ENCODE data around the gene SEPTIN3. TPM values are rescaled to one million over a fixed set of nuclear protein-coding genes. Genes with fewer than 3 reads are reported as not detected.

SEPTIN3 gene
- polyA plus RNA-seq, 1 donor (not counting 4 experiments of a cell fraction or from before 2014, with no cell fraction given): 0.07 TPM

DNA sequence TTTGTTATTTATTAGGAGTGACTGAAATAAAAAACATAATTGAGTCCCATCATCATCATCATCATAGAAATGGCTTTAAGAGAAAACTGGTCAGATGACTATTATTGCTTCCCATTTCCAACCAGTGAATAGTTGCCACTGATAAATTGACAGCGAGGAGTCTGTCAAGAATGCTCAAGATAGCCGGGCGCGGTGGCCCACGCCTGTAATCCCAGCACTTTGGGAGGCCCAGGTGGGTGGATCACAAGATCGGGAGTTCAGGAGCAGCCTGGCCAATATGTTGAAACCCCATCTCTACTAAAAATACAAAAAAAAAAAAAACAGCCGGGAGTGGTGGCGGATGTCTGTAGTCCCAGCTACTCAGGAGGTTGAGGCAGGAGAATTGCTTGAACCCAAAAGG is 31.2 kb downstream of the SEPTIN3 start:
- no peak for DNase-seq (ENCODE audit: low read depth, low spot score)
- no peaks in the 10 kb centered on the region for H3K9me3 ChIP-seq (ENCODE audit: control insufficient read depth, low read depth, low read length)
- no peaks in the 10 kb centered on the region for H3K9me1 ChIP-seq (ENCODE audit: control insufficient read depth, extremely low read depth, insufficient read depth, low read length)
- H3K9ac ChIP-seq (ENCODE audit: control insufficient read depth, extremely low read depth, insufficient read depth, low read length): no peak overlapping the region
- H3K27ac ChIP-seq (ENCODE audit: control insufficient read depth, insufficient read depth, low read length): no peak overlapping the region
- no peaks in the 10 kb centered on the region for H3K79me2 ChIP-seq (ENCODE audit: control insufficient read depth, insufficient read depth, low read length)
- TF ChIP-seq EZH2 (IDR thresholded peaks at IDR 0.05; ENCODE audit: low read length): no peak
- TF ChIP-seq, protein P1, sequence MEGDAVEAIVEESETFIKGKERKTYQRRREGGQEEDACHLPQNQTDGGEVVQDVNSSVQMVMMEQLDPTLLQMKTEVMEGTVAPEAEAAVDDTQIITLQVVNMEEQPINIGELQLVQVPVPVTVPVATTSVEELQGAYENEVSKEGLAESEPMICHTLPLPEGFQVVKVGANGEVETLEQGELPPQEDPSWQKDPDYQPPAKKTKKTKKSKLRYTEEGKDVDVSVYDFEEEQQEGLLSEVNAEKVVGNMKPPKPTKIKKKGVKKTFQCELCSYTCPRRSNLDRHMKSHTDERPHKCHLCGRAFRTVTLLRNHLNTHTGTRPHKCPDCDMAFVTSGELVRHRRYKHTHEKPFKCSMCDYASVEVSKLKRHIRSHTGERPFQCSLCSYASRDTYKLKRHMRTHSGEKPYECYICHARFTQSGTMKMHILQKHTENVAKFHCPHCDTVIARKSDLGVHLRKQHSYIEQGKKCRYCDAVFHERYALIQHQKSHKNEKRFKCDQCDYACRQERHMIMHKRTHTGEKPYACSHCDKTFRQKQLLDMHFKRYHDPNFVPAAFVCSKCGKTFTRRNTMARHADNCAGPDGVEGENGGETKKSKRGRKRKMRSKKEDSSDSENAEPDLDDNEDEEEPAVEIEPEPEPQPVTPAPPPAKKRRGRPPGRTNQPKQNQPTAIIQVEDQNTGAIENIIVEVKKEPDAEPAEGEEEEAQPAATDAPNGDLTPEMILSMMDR (optimal IDR thresholded peaks at IDR 0.05 in 1 of 3, IDR thresholded peaks at IDR 0.05 in 1 of 3, conservative IDR thresholded peaks at IDR 0.05 in 1 of 3; ENCODE audit: extremely low read depth in 1 of 3, insufficient read depth in 2 of 3, low read length in 3 of 3): no peak
- H3K4me3 ChIP-seq (ENCODE audit: control insufficient read depth in 2 of 3, extremely low read depth in 1 of 3, insufficient read depth in 2 of 3, low read depth in 1 of 3, low read length in 3 of 3): no peak overlapping the region
- peaks cover 3% of the 10 kb centered on the region for H3K27me3 ChIP-seq (ENCODE audit: control insufficient read depth, extremely low read depth, insufficient read depth, low read length)
- no peaks in the 10 kb centered on the region for H4K20me1 ChIP-seq (ENCODE audit: control insufficient read depth, extremely low read depth, insufficient read depth, low read length)
- no peak for FAIRE-seq
- H2AFZ ChIP-seq (ENCODE audit: control insufficient read depth, low read length): no peak overlapping the region
- no peaks in the 10 kb centered on the region for H3K36me3 ChIP-seq (ENCODE audit: control insufficient read depth in 2 of 2, extremely low read depth in 1 of 2, insufficient read depth in 2 of 2, low read length in 2 of 2)
- dilution Hi-C loops (cut with MboI; ENCODE audit: extremely low pct_ligation_motif_present, low sequenced_read_pairs): no loop called here
- H3K4me2 ChIP-seq (ENCODE audit: control insufficient read depth, extremely low read depth, insufficient read depth, low read depth, low read length): no peak overlapping the region
- H3K4me1 ChIP-seq (ENCODE audit: control insufficient read depth, extremely low read depth, insufficient read depth, low read length): no peaks in the 10 kb centered on the region

DNA sequence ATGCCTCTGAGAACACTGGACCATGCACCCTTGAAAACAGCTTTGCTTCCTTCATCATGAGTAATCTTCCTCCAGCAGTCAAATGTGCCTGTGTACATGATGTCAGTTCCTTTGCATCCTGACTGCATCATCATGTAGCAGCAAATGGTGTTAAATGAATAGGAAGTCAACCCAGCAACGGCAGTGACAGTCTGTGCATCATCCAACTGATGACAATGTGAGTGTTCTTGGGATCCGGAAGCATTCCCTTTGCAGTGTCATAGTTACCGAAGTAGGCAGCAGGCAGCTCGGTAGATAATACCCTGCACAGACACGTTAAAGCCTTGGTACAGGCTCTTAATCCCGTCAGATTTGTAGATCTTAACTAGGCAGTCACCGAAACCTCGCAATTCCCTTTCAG is 31.9 kb downstream of the SEPTIN3 start:
- Histone ChIP-seq H2AFZ (ENCODE audit: control insufficient read depth, low read length) (no peak overlapping the region), H3K79me2 (ENCODE audit: control insufficient read depth, insufficient read depth, low read length) (no peaks in the 10 kb centered on the region), H3K4me2 (ENCODE audit: control insufficient read depth, extremely low read depth, insufficient read depth, low read depth, low read length) (no peak overlapping the region), H3K4me3 (ENCODE audit: control insufficient read depth in 2 of 3, extremely low read depth in 1 of 3, insufficient read depth in 2 of 3, low read depth in 1 of 3, low read length in 3 of 3) (no peak overlapping the region), H3K9ac (ENCODE audit: control insufficient read depth, extremely low read depth, insufficient read depth, low read length) (no peak overlapping the region), H4K20me1 (ENCODE audit: control insufficient read depth, extremely low read depth, insufficient read depth, low read length) (no peaks in the 10 kb centered on the region), H3K27me3 (ENCODE audit: control insufficient read depth, extremely low read depth, insufficient read depth, low read length) (peaks cover 3% of the 10 kb centered on the region), H3K27ac (ENCODE audit: control insufficient read depth, insufficient read depth, low read length) (no peak overlapping the region), H3K36me3 (ENCODE audit: control insufficient read depth in 2 of 2, extremely low read depth in 1 of 2, insufficient read depth in 2 of 2, low read length in 2 of 2) (no peaks in the 10 kb centered on the region), H3K9me3 (ENCODE audit: control insufficient read depth, low read depth, low read length) (no peaks in the 10 kb centered on the region), H3K9me1 (ENCODE audit: control insufficient read depth, extremely low read depth, insufficient read depth, low read length) (no peaks in the 10 kb centered on the region), H3K4me1 (ENCODE audit: control insufficient read depth, extremely low read depth, insufficient read depth, low read length) (no peaks in the 10 kb centered on the region)
- dilution Hi-C loops (cut with MboI; ENCODE audit: extremely low pct_ligation_motif_present, low sequenced_read_pairs): no loop called here
- DNase-seq (ENCODE audit: low read depth, low spot score) (no peak), FAIRE-seq (no peak)
- TF ChIP-seq EZH2 (IDR thresholded peaks at IDR 0.05; ENCODE audit: low read length): no peak
- TF ChIP-seq, protein P1 (optimal IDR thresholded peaks at IDR 0.05 in 1 of 3, IDR thresholded peaks at IDR 0.05 in 1 of 3, conservative IDR thresholded peaks at IDR 0.05 in 1 of 3; ENCODE audit: extremely low read depth in 1 of 3, insufficient read depth in 2 of 3, low read length in 3 of 3): no peak
